ENCODE data around the gene MFSD12.

MFSD12 gene

GRCh38 chr19:3595521-3596061 is 38.2 kb upstream of the MFSD12 start:
- H3K9me3 ChIP-seq: no peaks in the 10 kb centered on the region
- no peaks in the 10 kb centered on the region for H3K36me3 ChIP-seq
- TF ChIP-seq, protein P1, sequence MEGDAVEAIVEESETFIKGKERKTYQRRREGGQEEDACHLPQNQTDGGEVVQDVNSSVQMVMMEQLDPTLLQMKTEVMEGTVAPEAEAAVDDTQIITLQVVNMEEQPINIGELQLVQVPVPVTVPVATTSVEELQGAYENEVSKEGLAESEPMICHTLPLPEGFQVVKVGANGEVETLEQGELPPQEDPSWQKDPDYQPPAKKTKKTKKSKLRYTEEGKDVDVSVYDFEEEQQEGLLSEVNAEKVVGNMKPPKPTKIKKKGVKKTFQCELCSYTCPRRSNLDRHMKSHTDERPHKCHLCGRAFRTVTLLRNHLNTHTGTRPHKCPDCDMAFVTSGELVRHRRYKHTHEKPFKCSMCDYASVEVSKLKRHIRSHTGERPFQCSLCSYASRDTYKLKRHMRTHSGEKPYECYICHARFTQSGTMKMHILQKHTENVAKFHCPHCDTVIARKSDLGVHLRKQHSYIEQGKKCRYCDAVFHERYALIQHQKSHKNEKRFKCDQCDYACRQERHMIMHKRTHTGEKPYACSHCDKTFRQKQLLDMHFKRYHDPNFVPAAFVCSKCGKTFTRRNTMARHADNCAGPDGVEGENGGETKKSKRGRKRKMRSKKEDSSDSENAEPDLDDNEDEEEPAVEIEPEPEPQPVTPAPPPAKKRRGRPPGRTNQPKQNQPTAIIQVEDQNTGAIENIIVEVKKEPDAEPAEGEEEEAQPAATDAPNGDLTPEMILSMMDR (IDR thresholded peaks at IDR 0.05): no peak

DNA sequence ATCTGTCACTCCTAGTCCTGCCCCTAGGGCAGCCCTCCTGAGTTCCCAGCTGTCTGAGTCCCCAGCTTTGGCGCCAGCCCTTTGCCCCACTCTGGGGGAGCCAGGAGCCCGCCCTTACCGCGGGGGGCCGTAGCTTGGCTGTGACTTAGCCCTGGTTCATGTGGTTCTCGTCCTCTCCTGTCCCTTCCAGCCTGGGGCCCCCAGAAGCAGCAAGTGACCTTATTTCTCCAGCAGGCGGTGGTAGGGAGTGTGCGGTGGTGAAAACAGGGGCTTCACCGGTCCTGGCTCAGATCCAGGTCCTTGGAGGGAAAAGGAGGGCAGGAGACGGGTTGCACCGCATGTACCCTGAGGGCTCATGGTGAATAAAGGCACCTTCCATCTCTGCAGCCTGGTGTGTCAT is 35.8 kb upstream of the MFSD12 start:
- Histone ChIP-seq H3K4me1 (ENCODE audit: control insufficient read depth in 1 of 2, insufficient read depth in 1 of 2, low read depth in 1 of 2, low read length in 1 of 2) (no peaks in the 10 kb centered on the region), H3K9me3 (no peaks in the 10 kb centered on the region), H3K36me3 (no peaks in the 10 kb centered on the region), H3K27ac (no peak overlapping the region), H3K4me3 (ENCODE audit: low read depth in 1 of 2, low read length in 1 of 2) (no peak overlapping the region), H3K27me3 (peaks cover 12% of the 10 kb centered on the region)
- TF ChIP-seq, protein P1 (IDR thresholded peaks at IDR 0.05): no peak

More at GRCh38 chr19:3595521-3596061, 38.2 kb upstream of the MFSD12 start:
- H3K27ac ChIP-seq: no peak overlapping the region
- no peak overlapping the region for H3K4me3 ChIP-seq (ENCODE audit: low read depth in 1 of 2, low read length in 1 of 2)
- H3K4me1 ChIP-seq (ENCODE audit: control insufficient read depth in 1 of 2, insufficient read depth in 1 of 2, low read depth in 1 of 2, low read length in 1 of 2): no peaks in the 10 kb centered on the region
- peaks cover 12% of the 10 kb centered on the region for H3K27me3 ChIP-seq

GRCh38 chr19:3591876-3592613 is 34.7 kb upstream of the MFSD12 start:
- no peak overlapping the region for H3K27ac ChIP-seq
- H3K36me3 ChIP-seq: no peaks in the 10 kb centered on the region
- no peak overlapping the region for H3K4me3 ChIP-seq (ENCODE audit: low read depth in 1 of 2, low read length in 1 of 2)
- TF ChIP-seq, protein P1 (IDR thresholded peaks at IDR 0.05): no peak
- H3K9me3 ChIP-seq: no peaks in the 10 kb centered on the region
- H3K4me1 ChIP-seq (ENCODE audit: control insufficient read depth in 1 of 2, insufficient read depth in 1 of 2, low read depth in 1 of 2, low read length in 1 of 2): no peaks in the 10 kb centered on the region
- peaks cover 16% of the 10 kb centered on the region for H3K27me3 ChIP-seq

- no peaks in the 10 kb centered on the region for H3K4me1 ChIP-seq (ENCODE audit: control insufficient read depth in 1 of 2, insufficient read depth in 1 of 2, low read depth in 1 of 2, low read length in 1 of 2)
- no peak overlapping the region for H3K27ac ChIP-seq
- no peaks in the 10 kb centered on the region for H3K9me3 ChIP-seq
- no peak overlapping the region for H3K4me3 ChIP-seq (ENCODE audit: low read depth in 1 of 2, low read length in 1 of 2)
- TF ChIP-seq, protein P1 (IDR thresholded peaks at IDR 0.05): no peak
- H3K36me3 ChIP-seq: no peaks in the 10 kb centered on the region
- peaks cover 25% of the 10 kb centered on the region for H3K27me3 ChIP-seq
These were observed 33.7 kb upstream of the MFSD12 start for GRCh38 chr19:3590991-3591659.

DNA sequence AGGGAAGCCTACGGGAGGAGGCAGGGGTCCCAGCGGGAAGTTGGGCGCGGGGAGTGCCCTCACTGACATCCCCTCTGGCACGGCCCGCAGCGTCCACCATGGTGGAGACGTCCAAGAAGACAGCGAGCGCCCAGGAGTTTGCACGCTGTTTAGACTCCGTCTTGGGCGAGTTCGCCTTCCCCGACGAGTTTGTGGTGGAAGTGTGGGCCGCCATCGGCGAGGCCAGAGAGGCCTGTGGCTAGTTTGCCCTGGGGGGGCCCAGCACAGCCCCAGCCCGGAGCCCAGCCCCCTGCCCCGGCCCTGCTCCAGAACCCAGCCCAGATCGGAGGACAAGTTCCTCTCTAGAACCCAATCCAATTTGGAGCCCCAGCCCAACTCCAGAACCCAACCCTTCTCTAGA is 32.6 kb upstream of the MFSD12 start:
- Histone ChIP-seq H3K27ac (no peak overlapping the region), H3K27me3 (peaks cover 37% of the 10 kb centered on the region), H3K4me3 (ENCODE audit: low read depth in 1 of 2, low read length in 1 of 2) (no peak overlapping the region), H3K4me1 (ENCODE audit: control insufficient read depth in 1 of 2, insufficient read depth in 1 of 2, low read depth in 1 of 2, low read length in 1 of 2) (no peaks in the 10 kb centered on the region), H3K36me3 (no peaks in the 10 kb centered on the region), H3K9me3 (no peaks in the 10 kb centered on the region)
- TF ChIP-seq, protein P1 (IDR thresholded peaks at IDR 0.05): no peak

Measured in neutrophil (primary cell).